HCT116 (cell line): Measurements from ENCODE around the gene NANOGP8. TPM values are rescaled to one million over a fixed set of nuclear protein-coding genes. Genes with fewer than 3 reads are reported as not detected.

Source experiments
- ATAC-seq: fragments of 200-7000 bp; cut with Tn5 transposase; 2 replicates; pipeline ENCODE4 v1.9.1; 2020; ENCODE audit warnings: mild to moderate bottlenecking, moderate library complexity
- BruUV-seq: library from RNA; stranded (reverse); fragments of 400-500 nt; replicated peaks from 2 replicates; lab custom pipeline; 2021; lab: Mats Ljungman, UMichigan
- CTCF ChIA-PET: fragments of 300-600 bp; sonication (Branson Sonifier 250); formaldehyde crosslinking; loops from one replicate; lab custom pipeline; 2021; ENCODE audit warnings: antibody characterized with exemption; lab: Charles Lee
- POLR2A ChIA-PET: fragments of 300-600, 350-600 bp; sonication (Branson Sonifier 250); formaldehyde crosslinking; loops from one replicate; lab custom pipeline; 2021; ENCODE audit warnings: antibody characterized with exemption; lab: Charles Lee
- RAD21 ChIA-PET, 2 experiments: fragments of 300-600 bp; sonication (Branson Sonifier 250); formaldehyde crosslinking; loops; one replicate each; lab custom pipeline; 2023; ENCODE audit warnings: low total read pairs in 2 of 2; ENCODE audit not compliant: uncharacterized antibody in 2 of 2, unreplicated experiment in 2 of 2, low non-redundant PET in 1 of 2; lab: Charles Lee
- DNase-seq: peaks from one replicate; pipeline ENCODE4 v3.0.0-alpha.2; 2010; ENCODE audit warnings: low read depth, low spot score
- H2AFZ ChIP-seq: fragments of 200-600 bp; shearing (Covaris generic), sonication (generic); 2 replicates; pipeline ENCODE4 v1.6.1; 2017; ENCODE audit warnings: low read depth, mixed run types, mixed read lengths, antibody characterized with exemption, low read length; ENCODE audit not compliant: poor library complexity, severe bottlenecking
- H3K27ac ChIP-seq: 2 replicates; pipeline ENCODE4 v1.5.1; 2012; ENCODE audit warnings: low read depth, low read length
- H3K27me3 ChIP-seq: fragments of 200-600 bp; sonication (generic); 2 replicates; pipeline ENCODE4 v1.6.1; 2016; ENCODE audit warnings: mixed run types, low read length, mixed read lengths; ENCODE audit not compliant: insufficient read depth
- H3K36me3 ChIP-seq, 2 experiments: fragments of 200-500 bp in 1 of 2; fragments of 200-600 bp in 1 of 2; sonication (Bioruptor generic) in 1 of 2; sonication (generic) in 1 of 2; 2 replicates each; pipeline versions ENCODE4 v1.5.1 to v1.6.1; 2014 to 2016; ENCODE audit warnings: low read length in 2 of 2, inconsistent platforms in 1 of 2, mixed read lengths in 1 of 2, mixed run types in 1 of 2; ENCODE audit not compliant: insufficient read depth in 2 of 2, control insufficient read depth in 1 of 2
- H3K4me1 ChIP-seq, 2 experiments: fragments of 200-600 bp in 1 of 2; sonication (generic) in 1 of 2; 2 replicates each; pipeline versions ENCODE4 v1.5.1 to v1.6.1; 2012 to 2017; ENCODE audit warnings: low read length in 2 of 2, inconsistent platforms in 1 of 2, mild to moderate bottlenecking in 1 of 2, mixed read lengths in 1 of 2, mixed run types in 1 of 2, moderate library complexity in 1 of 2; ENCODE audit not compliant: insufficient read depth in 2 of 2, control insufficient read depth in 1 of 2
- H3K4me2 ChIP-seq: fragments of 200-600 bp; sonication (generic); 2 replicates; pipeline ENCODE4 v1.6.1; 2017; ENCODE audit warnings: mixed run types, low read length, mixed read lengths
- H3K4me3 ChIP-seq, 2 experiments: fragments of 200-600 bp in 1 of 2; sonication (generic) in 1 of 2; replicated peaks in 1 of 2; 2 replicates each; pipeline ENCODE4 v1.5.1; 2011 to 2016; ENCODE audit warnings: low read length in 2 of 2, control low read depth in 1 of 2, low read depth in 1 of 2, mild to moderate bottlenecking in 1 of 2, mixed read lengths in 1 of 2, mixed run types in 1 of 2
- H3K79me2 ChIP-seq: fragments of 200-600 bp; sonication (generic); 2 replicates; pipeline ENCODE4 v1.6.1; 2017; ENCODE audit warnings: mild to moderate bottlenecking, mixed run types, low read length, moderate library complexity, mixed read lengths; ENCODE audit not compliant: insufficient read depth
- H3K9ac ChIP-seq: fragments of 200-600 bp; sonication (generic); 2 replicates; pipeline ENCODE4 v1.6.1; 2016; ENCODE audit warnings: low read length, mixed read lengths
- H3K9me2 ChIP-seq: fragments of 200-600 bp; sonication (generic), shearing (Covaris generic); 2 replicates; pipeline ENCODE4 v1.6.1; 2017; ENCODE audit warnings: mixed run types, mild to moderate bottlenecking, moderate library complexity; ENCODE audit not compliant: insufficient read depth
- H3K9me3 ChIP-seq, 2 experiments: fragments of 200-500 bp in 1 of 2; fragments of 200-600 bp in 1 of 2; sonication (Bioruptor generic) in 1 of 2; sonication (generic) in 1 of 2; 2 replicates each; pipeline ENCODE4 v1.6.1; 2014 to 2017; ENCODE audit warnings: low read length in 2 of 2, mixed read lengths in 2 of 2, inconsistent platforms in 1 of 2, low read depth in 1 of 2, mild to moderate bottlenecking in 1 of 2, mixed run types in 1 of 2, moderate library complexity in 1 of 2; ENCODE audit not compliant: control insufficient read depth in 1 of 2, insufficient read depth in 1 of 2
- H4K20me1 ChIP-seq: fragments of 200-600 bp; sonication (generic), shearing (Covaris generic); 2 replicates; pipeline ENCODE4 v1.6.1; 2017; ENCODE audit warnings: mixed run types, mild to moderate bottlenecking, moderate library complexity; ENCODE audit not compliant: insufficient read depth
- ATF3 ChIP-seq: IDR thresholded peaks from 2 replicates; pipeline ENCODE4 v1.6.1; 2012
- CBX3 ChIP-seq: IDR thresholded peaks from 2 replicates; pipeline ENCODE4 v1.6.1; 2012; ENCODE audit warnings: low read depth
- CTCF ChIP-seq, 3 experiments: fragments of 200-600 bp in 1 of 3; sonication (generic) in 1 of 3; IDR thresholded peaks in 2 of 3; conservative IDR thresholded peaks in 1 of 3; 2 replicates each; pipeline ENCODE4 v1.5.1; 2012 to 2017; ENCODE audit warnings: low read depth in 2 of 3, low read length in 2 of 3, antibody characterized with exemption in 1 of 3, borderline replicate concordance in 1 of 3, control low read depth in 1 of 3, mild to moderate bottlenecking in 1 of 3, mixed read lengths in 1 of 3, mixed run types in 1 of 3, moderate library complexity in 1 of 3; ENCODE audit not compliant: insufficient read depth in 1 of 3
- EGR1 ChIP-seq: IDR thresholded peaks from 2 replicates; pipeline ENCODE4 v1.6.1; 2012; ENCODE audit warnings: low read depth
- ELF1 ChIP-seq: IDR thresholded peaks from 2 replicates; pipeline ENCODE4 v1.6.1; 2012; ENCODE audit warnings: low read depth, borderline replicate concordance
- EZH2 ChIP-seq: fragments of 200-600 bp; sonication (generic); IDR thresholded peaks from 2 replicates; pipeline ENCODE4 v1.6.1; 2017; ENCODE audit warnings: antibody characterized with exemption, mixed run types
- EZH2phosphoT487 ChIP-seq: fragments of 200-600 bp; IDR thresholded peaks from 2 replicates; pipeline ENCODE4 v1.6.1; 2018; ENCODE audit warnings: antibody characterized with exemption, borderline replicate concordance
- FOSL1 ChIP-seq: IDR thresholded peaks from 2 replicates; pipeline ENCODE4 v1.6.1; 2012; ENCODE audit warnings: low read depth
- JUND ChIP-seq: IDR thresholded peaks from 2 replicates; pipeline ENCODE4 v1.6.1; 2012
- RAD21 ChIP-seq: IDR thresholded peaks from 2 replicates; pipeline ENCODE4 v1.6.1; 2012; ENCODE audit warnings: low read depth, mild to moderate bottlenecking
- SIN3A ChIP-seq: IDR thresholded peaks from 2 replicates; pipeline ENCODE4 v1.6.1; 2012; ENCODE audit warnings: low read depth
- SP1 ChIP-seq: IDR thresholded peaks from 2 replicates; pipeline ENCODE4 v1.6.1; 2012; ENCODE audit warnings: low read depth
- SRF ChIP-seq: IDR thresholded peaks from 2 replicates; pipeline ENCODE4 v1.6.1; 2012; ENCODE audit warnings: low read depth
- TCF7L2 ChIP-seq: IDR thresholded peaks from 2 replicates; pipeline ENCODE4 v1.7.0; 2011; ENCODE audit warnings: borderline replicate concordance, inconsistent platforms; ENCODE audit not compliant: insufficient read depth, insufficient read length; ENCODE audit errors: extremely low read depth
- YY1 ChIP-seq: IDR thresholded peaks from 2 replicates; pipeline ENCODE4 v1.6.1; 2011; ENCODE audit warnings: low read length, low read depth, moderate library complexity, mild to moderate bottlenecking; ENCODE audit not compliant: insufficient replicate concordance; ENCODE audit errors: extremely low read depth
- ZBTB33 ChIP-seq: IDR thresholded peaks from 2 replicates; pipeline ENCODE4 v1.6.1; 2011; ENCODE audit warnings: mild to moderate bottlenecking, low read length, moderate library complexity; ENCODE audit not compliant: insufficient replicate concordance; ENCODE audit errors: extremely low read depth
- ZFX ChIP-seq: fragments of 450-650 bp; IDR thresholded peaks from 2 replicates; pipeline ENCODE4 v1.6.1; 2017
- ZNF274 ChIP-seq: fragments of 200-500 bp; sonication (Bioruptor generic); IDR thresholded peaks from 2 replicates; pipeline ENCODE4 v1.6.1; 2014; ENCODE audit warnings: mild to moderate bottlenecking, low read depth, low read length, inconsistent platforms
- intact Hi-C: fragments of 100-400 bp; cut with micrococcal nuclease; formaldehyde crosslinking; loops from 2 replicates; pipeline ENCODE4 v1.10.0; 2022
- total RNA-seq: library from RNA; stranded (reverse); gene quantifications from one replicate; pipeline ENCODE4 v1.2.1, GENCODE V29; 2021; ENCODE audit not compliant: unreplicated experiment

NANOGP8 gene
- total RNA-seq, 1 experiment from 2014 or later, result not detected

- Histone ChIP-seq H3K9ac (no peak overlapping the region), H4K20me1 (no peaks in the 10 kb centered on the region), H3K4me3 (no peak overlapping the region), H3K36me3 (no peaks in the 10 kb centered on the region), H3K9me3 (no peaks in the 10 kb centered on the region), H3K4me1 (no peaks in the 10 kb centered on the region), H3K4me2 (no peak overlapping the region), H3K27ac (no peak overlapping the region), H2AFZ (no peak overlapping the region), H3K9me2 (no peaks in the 10 kb centered on the region), H3K79me2 (no peaks in the 10 kb centered on the region), H3K27me3 (no peaks in the 10 kb centered on the region)
- DNase-seq (no peak), ATAC-seq (no peak)
- no peak for TF ChIP-seq EGR1
- no peak for TF ChIP-seq EZH2phosphoT487
- no peak for TF ChIP-seq SIN3A
- no peak for TF ChIP-seq YY1
- no peak for TF ChIP-seq FOSL1
- no peak for TF ChIP-seq TCF7L2
- no peak for TF ChIP-seq CBX3
- TF ChIP-seq RAD21, result no peak
- no peak for TF ChIP-seq ZFX
- intact Hi-C loops, result no loop called here
- no TSS peak for BruUV-seq
- RAD21 ChIA-PET, result no interaction called here
- CTCF ChIA-PET, result no interaction called here
- POLR2A ChIA-PET, result no interaction called here
These were observed 44.3 kb upstream of the NANOGP8 start for GRCh38 chr15:35129361-35129760.

GRCh38 chr15:35127717-35128116 is 42.6 kb upstream of the NANOGP8 start:
- Histone ChIP-seq H3K36me3 (no peaks in the 10 kb centered on the region), H3K27ac (no peak overlapping the region), H3K4me2 (no peak overlapping the region), H2AFZ (no peak overlapping the region), H3K4me3 (no peak overlapping the region), H3K9me3 (no peaks in the 10 kb centered on the region), H3K79me2 (no peaks in the 10 kb centered on the region), H3K27me3 (no peaks in the 10 kb centered on the region), H4K20me1 (no peaks in the 10 kb centered on the region), H3K4me1 (no peaks in the 10 kb centered on the region), H3K9me2 (no peaks in the 10 kb centered on the region), H3K9ac (no peak overlapping the region)
- no peak for DNase-seq
- BruUV-seq, result no TSS peak
- RAD21 ChIA-PET, result no interaction called here
- ATAC-seq, result no peak
- intact Hi-C loops, result no loop called here
- POLR2A ChIA-PET, result no interaction called here
- CTCF ChIA-PET, result no interaction called here
- TF ChIP-seq CTCF (IDR thresholded peaks at IDR 0.05 in 2 of 3, conservative IDR thresholded peaks at IDR 0.05 in 1 of 3; ENCODE audit: borderline replicate concordance in 1 of 3, insufficient read depth in 1 of 3, low read depth in 2 of 3, low read length in 2 of 3), result no peak
- no peak for TF ChIP-seq CBX3
- no peak for TF ChIP-seq EZH2phosphoT487
- TF ChIP-seq SIN3A, result no peak
- no peak for TF ChIP-seq ELF1
- no peak for TF ChIP-seq SP1
- no peak for TF ChIP-seq TCF7L2
- no peak for TF ChIP-seq JUND
- no peak for TF ChIP-seq YY1
- no peak for TF ChIP-seq SRF
- TF ChIP-seq ATF3, result no peak
- no peak for TF ChIP-seq ZFX
- no peak for TF ChIP-seq ZBTB33
- no peak for TF ChIP-seq ZNF274
- no peak for TF ChIP-seq EZH2
